Ecto neural progenitor cell (in vitro differentiated cells): ENCODE measurements around the gene CLHC1.
"Not testable (repeated sequence)": the region's sequence is repeated elsewhere in the genome, so short reads cannot be mapped to it uniquely, and the experiment has no call there.

ENCODE experiments used
- DNase-seq: peaks from one replicate; pipeline ENCODE4 v3.0.0-alpha.2; 2018; ENCODE audit warnings: low spot score

The CLHC1 gene

GRCh38 chr2:55232863-55233657 is 967 bp upstream of the CLHC1 start:
- no peak for DNase-seq

- no peak for DNase-seq
Measured at GRCh38 chr2:55231546-55232083, 478 bp downstream of the CLHC1 start.

GRCh38 chr2:55230551-55230950 is 1.5 kb downstream of the CLHC1 start:
- no peak for DNase-seq

- no peak for DNase-seq
Measured at GRCh38 chr2:55229221-55229620, 2.9 kb downstream of the CLHC1 start.

- no peak for DNase-seq
Measured at GRCh38 chr2:55228226-55228563, 3.9 kb downstream of the CLHC1 start.

- not testable (repeated sequence) for DNase-seq
Measured at GRCh38 chr2:55227437-55228225, 4.5 kb downstream of the CLHC1 start.

- DNase-seq = no peak
Measured at GRCh38 chr2:55225481-55226020, 6.5 kb downstream of the CLHC1 start.

GRCh38 chr2:55224761-55225261 is 7.3 kb downstream of the CLHC1 start:
- DNase-seq = no peak

GRCh38 chr2:55223958-55224760 is 7.9 kb downstream of the CLHC1 start:
- peak; percentile 52 for DNase-seq

GRCh38 chr2:55213822-55214221 is 18.3 kb downstream of the CLHC1 start:
- no peak for DNase-seq

GRCh38 chr2:55204950-55205349 is 27.1 kb downstream of the CLHC1 start:
- DNase-seq = no peak

GRCh38 chr2:55204536-55204935 is 27.6 kb downstream of the CLHC1 start:
- DNase-seq = no peak

GRCh38 chr2:55200416-55200815 is 31.7 kb downstream of the CLHC1 start:
- no peak for DNase-seq

- no peak for DNase-seq
Measured at GRCh38 chr2:55196526-55196925, 35.6 kb downstream of the CLHC1 start.

- not testable (repeated sequence) for DNase-seq
Measured at GRCh38 chr2:55191888-55192287, 40.2 kb downstream of the CLHC1 start.

GRCh38 chr2:55186837-55187236 is 45.3 kb downstream of the CLHC1 start:
- not testable (repeated sequence) for DNase-seq

GRCh38 chr2:55180374-55180773 is 51.7 kb downstream of the CLHC1 start:
- no peak for DNase-seq

- DNase-seq = no peak
Measured at GRCh38 chr2:55176094-55176415, 56.0 kb downstream of the CLHC1 start.

- no peak for DNase-seq
Measured at GRCh38 chr2:55175254-55176093, 56.6 kb downstream of the CLHC1 start.

GRCh38 chr2:55173438-55174054 is 58.5 kb downstream of the CLHC1 start:
- no peak for DNase-seq

GRCh38 chr2:55169915-55170314 is 62.2 kb downstream of the CLHC1 start:
- no peak for DNase-seq
